ENCODE measurements around the gene MICU1. TPM values are rescaled to one million over a fixed set of nuclear protein-coding genes. Genes with fewer than 3 reads are reported as not detected.
"Not testable (repeated sequence)": the region's sequence is repeated elsewhere in the genome, so short reads cannot be mapped to it uniquely, and the experiment has no call there.

MICU1 gene
- total RNA-seq, 1 experiment from 2014 or later, result 26.7 TPM

GRCh38 chr10:72445851-72446250, 180.0 kb downstream of the MICU1 start:
- DNase-seq (ENCODE audit: low read depth), result no peak

GRCh38 chr10:72442969-72443368, 182.9 kb downstream of the MICU1 start:
- not testable (repeated sequence) for DNase-seq (ENCODE audit: low read depth)

GRCh38 chr10:72435570-72435969, 190.3 kb downstream of the MICU1 start:
- no peak for DNase-seq (ENCODE audit: low read depth)

GRCh38 chr10:72430936-72431335, 194.9 kb downstream of the MICU1 start:
- DNase-seq (ENCODE audit: low read depth), result not testable (repeated sequence)

GRCh38 chr10:72429931-72430330, 195.9 kb downstream of the MICU1 start:
- no peak for DNase-seq (ENCODE audit: low read depth)

GRCh38 chr10:72426986-72427385, 198.9 kb downstream of the MICU1 start:
- no peak for DNase-seq (ENCODE audit: low read depth)

- no peak for DNase-seq (ENCODE audit: low read depth)
Observed at GRCh38 chr10:72425133-72425532, 200.7 kb downstream of the MICU1 start.

- no peak for DNase-seq (ENCODE audit: low read depth)
Observed at GRCh38 chr10:72424561-72424960, 201.3 kb downstream of the MICU1 start.

GRCh38 chr10:72423426-72423825, 202.5 kb downstream of the MICU1 start:
- DNase-seq (ENCODE audit: low read depth), result no peak

GRCh38 chr10:72421885-72422540, 203.9 kb downstream of the MICU1 start:
- no peak for DNase-seq (ENCODE audit: low read depth)

GRCh38 chr10:72419241-72419640, 206.6 kb downstream of the MICU1 start:
- no peak for DNase-seq (ENCODE audit: low read depth)

GRCh38 chr10:72418679-72419078, 207.2 kb downstream of the MICU1 start:
- no peak for DNase-seq (ENCODE audit: low read depth)

- DNase-seq (ENCODE audit: low read depth), result no peak
Observed at GRCh38 chr10:72417971-72418370, 207.9 kb downstream of the MICU1 start.

- no peak for DNase-seq (ENCODE audit: low read depth)
Observed at GRCh38 chr10:72416661-72417060, 209.2 kb downstream of the MICU1 start.

- DNase-seq (ENCODE audit: low read depth), result no peak
Observed at GRCh38 chr10:72414642-72415041, 211.2 kb downstream of the MICU1 start.

GRCh38 chr10:72409167-72409566, 216.7 kb downstream of the MICU1 start:
- DNase-seq (ENCODE audit: low read depth), result no peak

- DNase-seq (ENCODE audit: low read depth), result no peak
Observed at GRCh38 chr10:72407927-72408600, 217.8 kb downstream of the MICU1 start.

GRCh38 chr10:72407471-72407870, 218.4 kb downstream of the MICU1 start:
- no peak for DNase-seq (ENCODE audit: low read depth)

- DNase-seq (ENCODE audit: low read depth), result not testable (repeated sequence)
Observed at GRCh38 chr10:72395581-72395980, 230.3 kb downstream of the MICU1 start.

- no peak for DNase-seq (ENCODE audit: low read depth)
Observed at GRCh38 chr10:72392571-72392970, 233.3 kb downstream of the MICU1 start.

- no peak for DNase-seq (ENCODE audit: low read depth)
Observed at GRCh38 chr10:72390764-72391163, 235.1 kb downstream of the MICU1 start.

- no peak for DNase-seq (ENCODE audit: low read depth)
Observed at GRCh38 chr10:72389716-72390115, 236.2 kb downstream of the MICU1 start.

- no peak for DNase-seq (ENCODE audit: low read depth)
Observed at GRCh38 chr10:72389014-72389413, 236.9 kb downstream of the MICU1 start.

- DNase-seq (ENCODE audit: low read depth), result no peak
Observed at GRCh38 chr10:72388062-72388461, 237.8 kb downstream of the MICU1 start.
